Measurements from ENCODE around the gene MTNR1A.
"Not testable (repeated sequence)": the region's sequence is repeated elsewhere in the genome, so short reads cannot be mapped to it uniquely, and the experiment has no call there.

The MTNR1A gene

GRCh38 chr4:186560647-186561046 lies 5.3 kb upstream of the MTNR1A start:
- no peak for DNase-seq

GRCh38 chr4:186557486-186557885 lies 2.1 kb upstream of the MTNR1A start:
- no peak for DNase-seq

DNA sequence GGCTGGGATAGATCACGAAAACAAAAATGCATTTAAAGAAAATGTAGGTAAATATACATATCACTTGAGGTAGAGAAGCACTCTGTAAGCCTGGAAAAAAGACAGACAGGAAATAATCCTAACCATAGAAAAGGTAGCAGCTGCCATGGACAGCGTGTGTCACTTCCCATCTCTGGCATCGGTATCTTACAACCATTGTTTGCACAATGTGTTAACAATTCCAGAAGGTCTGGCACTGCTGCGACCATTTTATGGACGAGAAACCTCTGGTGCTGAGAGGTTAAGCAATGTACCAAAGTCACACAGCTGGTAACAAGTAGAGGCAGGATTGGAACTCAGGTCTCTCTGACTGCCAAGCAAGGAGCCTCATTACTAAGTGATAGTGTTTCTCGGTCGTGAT lies 1.7 kb upstream of the MTNR1A start:
- DNase-seq = no peak

GRCh38 chr4:186554539-186554913 lies 841 bp downstream of the MTNR1A start:
- peak; percentile 54 for DNase-seq

- no peak for DNase-seq
These were observed 1.6 kb downstream of the MTNR1A start for GRCh38 chr4:186553717-186554116.

DNA sequence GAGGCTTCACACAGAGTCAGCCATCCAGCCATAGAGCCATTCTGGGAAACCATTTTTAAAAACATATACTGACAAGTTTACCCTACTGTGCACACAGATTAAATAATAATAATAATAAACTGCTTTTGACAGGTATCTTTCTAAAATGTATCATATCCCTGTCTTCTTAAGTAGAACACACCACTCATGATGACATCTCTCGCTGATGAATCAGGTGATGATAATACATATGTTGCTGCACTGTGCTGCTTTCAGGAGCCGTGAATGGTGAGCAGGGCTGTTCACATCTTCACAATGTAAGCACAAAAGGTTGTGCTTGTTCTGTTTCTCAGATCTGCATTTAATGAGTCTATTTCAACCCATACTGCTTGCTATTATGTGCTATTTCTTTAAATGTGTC lies 3.5 kb downstream of the MTNR1A start:
- no peak for DNase-seq

DNA sequence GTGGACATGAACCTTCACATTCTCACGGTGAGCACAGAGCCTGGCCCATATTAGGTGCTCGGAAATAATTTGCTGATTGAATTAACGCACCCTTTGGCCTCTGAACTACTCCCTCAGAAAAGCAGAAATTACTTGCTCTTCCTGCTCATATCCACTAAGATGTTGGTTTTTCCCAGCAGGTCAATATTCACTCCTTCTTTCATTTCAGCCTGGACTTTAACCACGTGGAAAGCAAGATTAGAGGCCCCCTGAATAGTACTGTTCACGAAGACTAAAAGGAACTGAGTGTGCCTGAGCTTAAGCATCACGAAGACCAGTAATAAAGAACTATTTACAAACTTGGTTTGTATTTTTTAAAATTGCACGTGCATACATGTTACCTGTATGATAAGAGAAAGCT lies 9.9 kb downstream of the MTNR1A start:
- DNase-seq = no peak

DNA sequence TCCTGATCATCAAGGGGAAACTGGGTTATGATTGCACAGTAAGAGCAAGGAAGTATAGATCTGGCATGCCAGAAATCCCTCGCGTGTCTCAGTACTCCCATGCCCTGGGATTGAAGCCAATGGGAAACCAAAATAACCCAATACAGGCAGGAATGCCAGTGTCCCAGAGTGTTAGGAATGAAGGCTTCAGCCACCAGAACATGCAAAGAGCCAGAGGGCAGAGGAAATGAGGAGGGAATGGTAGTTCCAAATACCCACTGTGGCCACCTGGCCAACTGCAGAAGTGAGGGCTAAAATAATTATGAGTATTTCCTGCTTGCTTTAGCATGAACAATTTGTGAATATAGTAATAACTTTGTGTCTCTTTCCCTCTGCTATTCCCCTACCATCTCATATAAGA lies 12.2 kb downstream of the MTNR1A start:
- no peak for DNase-seq

DNA sequence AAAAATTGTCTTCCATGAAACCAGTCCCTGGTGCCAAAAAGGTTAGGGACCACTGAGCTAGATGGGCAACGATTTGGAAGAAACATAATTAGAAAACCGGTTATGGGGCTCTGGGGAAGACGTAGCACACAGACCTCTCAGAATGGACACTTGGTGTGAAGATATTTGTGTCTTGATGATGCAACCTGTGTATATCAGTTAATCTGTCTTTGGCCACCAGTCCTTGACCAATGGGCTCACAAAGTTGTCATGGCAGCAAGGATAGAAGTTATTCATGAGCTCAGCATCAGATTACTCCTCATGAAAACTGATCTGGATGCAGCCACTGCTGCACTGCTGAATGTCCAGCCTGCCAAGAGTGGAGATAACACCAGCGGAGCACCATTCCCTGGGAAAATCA lies 13.6 kb downstream of the MTNR1A start:
- DNase-seq = no peak

GRCh38 chr4:186537843-186538521 lies 17.4 kb downstream of the MTNR1A start:
- no peak for DNase-seq

DNA sequence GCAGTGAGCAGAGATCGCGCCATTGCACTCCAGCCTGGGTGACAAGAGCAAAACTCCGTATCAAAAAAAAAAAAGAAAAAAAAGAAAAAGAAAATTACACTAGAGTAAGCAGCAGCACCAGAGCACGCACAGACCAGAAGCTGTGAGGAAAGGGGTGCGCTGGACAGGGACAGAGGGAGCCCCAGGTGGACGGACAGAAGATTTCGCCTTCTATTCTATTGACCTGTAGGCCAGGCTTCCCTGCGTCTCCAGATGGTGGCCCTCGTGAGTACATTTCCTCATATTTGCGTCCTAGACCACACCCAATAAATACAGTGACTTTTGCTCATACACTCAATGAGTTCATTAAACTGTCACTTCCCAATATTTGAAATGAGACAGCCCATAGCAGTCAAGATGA lies 19.1 kb downstream of the MTNR1A start:
- DNase-seq = peak; percentile 33

DNA sequence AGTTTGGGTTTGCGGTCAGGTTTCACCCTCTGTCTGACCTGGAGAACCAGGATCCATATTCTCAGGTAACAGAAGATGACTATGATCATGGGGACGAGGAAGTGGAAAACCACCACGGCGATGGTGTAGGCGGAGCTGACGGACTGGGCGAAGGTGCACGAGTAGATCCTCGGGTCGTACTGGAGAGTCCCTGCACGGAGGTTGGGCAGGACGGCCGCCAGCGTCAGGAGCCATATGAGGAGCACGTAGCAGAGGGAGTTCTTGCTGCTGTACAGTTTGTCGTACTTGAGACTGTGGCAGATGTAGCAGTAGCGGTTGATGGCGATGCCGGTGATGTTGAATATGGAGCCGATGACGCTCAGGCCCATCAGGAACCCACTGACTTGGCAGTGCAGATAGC lies 21.3 kb downstream of the MTNR1A start:
- DNase-seq = no peak

GRCh38 chr4:186523927-186524326 lies 31.4 kb downstream of the MTNR1A start:
- DNase-seq = not testable (repeated sequence)

DNA sequence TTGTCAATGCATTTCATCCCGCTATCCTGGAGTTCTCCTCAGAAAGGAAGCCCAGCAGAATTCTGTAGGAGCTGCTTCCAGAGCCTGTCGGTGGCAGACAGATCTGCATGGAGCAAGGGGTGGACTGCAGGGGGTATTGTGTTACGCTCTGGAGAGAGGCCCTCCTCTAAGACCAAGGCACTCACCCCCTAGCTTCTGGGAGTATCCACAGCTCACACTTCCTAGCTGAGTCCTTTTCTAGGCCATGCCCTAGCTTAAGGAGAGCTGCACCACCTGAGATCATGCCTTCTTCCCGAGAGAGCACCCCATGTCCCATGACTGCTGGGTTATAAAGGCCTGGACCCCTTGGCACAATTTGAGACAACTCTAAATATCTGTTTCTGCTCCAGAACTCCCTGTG lies 39.1 kb downstream of the MTNR1A start:
- DNase-seq = no peak

GRCh38 chr4:186514271-186514950 lies 41.0 kb downstream of the MTNR1A start:
- DNase-seq = no peak

DNA sequence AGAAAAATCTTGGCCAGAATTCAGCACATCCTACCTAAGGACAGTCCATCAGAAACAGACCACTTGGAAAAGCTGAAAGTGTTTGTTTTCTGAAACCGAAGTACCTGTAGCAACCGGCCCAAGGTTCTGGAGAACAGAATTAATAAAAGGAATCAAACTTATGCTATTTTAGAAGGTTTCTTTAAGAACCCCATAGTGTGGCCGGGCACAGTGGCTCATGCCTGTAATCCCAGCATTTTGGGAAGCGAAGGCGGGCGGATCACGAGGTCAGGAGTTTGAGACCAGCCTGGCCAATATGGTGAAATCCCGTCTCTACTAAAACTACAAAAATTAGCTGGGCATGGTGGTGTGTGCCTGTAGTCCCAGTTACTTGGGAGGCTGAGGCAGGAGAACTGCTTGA lies 50.6 kb downstream of the MTNR1A start:
- DNase-seq = not testable (repeated sequence)

DNA sequence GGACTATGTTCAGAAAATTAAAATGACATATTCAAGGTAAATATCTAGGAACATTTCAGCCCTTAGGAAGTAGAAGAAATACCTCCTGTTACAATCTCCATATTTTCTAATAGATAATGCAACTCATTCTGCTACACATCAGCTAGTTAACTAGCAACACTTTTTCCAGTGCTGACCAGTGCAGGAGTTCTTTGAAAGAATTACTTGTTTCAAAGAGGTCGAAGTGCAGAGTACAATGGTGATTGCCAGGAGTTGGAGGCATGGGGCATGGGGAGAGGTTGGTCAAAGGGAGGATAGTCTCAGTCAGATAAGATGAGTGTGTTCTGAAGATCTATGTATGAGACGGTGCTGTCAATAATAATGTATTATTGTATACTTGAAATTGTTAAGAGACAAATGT lies 53.1 kb downstream of the MTNR1A start:
- DNase-seq = no peak

DNA sequence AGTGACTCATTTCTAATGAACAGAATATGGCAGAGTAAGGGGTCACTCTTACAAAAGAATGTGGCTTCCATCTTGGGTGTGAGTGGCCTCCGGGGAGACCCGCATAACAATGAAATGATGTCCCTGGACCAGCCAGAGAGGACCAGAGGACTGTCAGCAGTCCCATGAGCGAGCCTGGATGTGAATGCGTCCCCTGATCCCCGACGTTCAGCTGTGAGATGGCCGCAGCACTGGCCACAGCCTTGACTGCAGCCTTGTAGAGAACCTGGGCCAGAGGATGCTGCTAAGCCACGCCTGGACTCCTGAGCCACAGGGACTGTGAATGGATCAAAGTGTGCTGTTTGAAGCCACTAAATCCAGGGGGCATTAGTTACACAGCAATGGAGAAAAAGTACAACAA lies 53.8 kb downstream of the MTNR1A start:
- no peak for DNase-seq

- no peak for DNase-seq
These were observed 54.6 kb downstream of the MTNR1A start for GRCh38 chr4:186500721-186501304.

- no peak for DNase-seq
These were observed 55.9 kb downstream of the MTNR1A start for GRCh38 chr4:186499467-186499866.

DNA sequence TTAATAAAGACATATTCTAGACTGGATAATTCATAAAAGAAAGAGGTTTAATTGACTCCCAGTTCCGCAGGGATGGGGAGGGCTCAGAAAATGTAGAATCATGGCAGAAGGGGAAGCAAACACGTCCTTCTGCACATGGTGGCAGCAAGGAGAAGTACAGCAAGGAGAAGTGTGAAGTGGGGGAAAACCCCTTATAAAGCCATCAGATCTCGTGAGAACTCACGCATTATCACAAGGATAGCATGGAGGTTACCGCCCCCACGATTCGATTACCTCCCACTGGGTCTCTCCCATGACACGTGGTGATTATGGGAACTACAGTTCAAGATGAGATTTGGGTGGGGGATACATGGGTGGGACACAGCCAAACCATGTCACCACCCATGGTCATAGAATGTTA lies 58.3 kb downstream of the MTNR1A start:
- no peak for DNase-seq

DNA sequence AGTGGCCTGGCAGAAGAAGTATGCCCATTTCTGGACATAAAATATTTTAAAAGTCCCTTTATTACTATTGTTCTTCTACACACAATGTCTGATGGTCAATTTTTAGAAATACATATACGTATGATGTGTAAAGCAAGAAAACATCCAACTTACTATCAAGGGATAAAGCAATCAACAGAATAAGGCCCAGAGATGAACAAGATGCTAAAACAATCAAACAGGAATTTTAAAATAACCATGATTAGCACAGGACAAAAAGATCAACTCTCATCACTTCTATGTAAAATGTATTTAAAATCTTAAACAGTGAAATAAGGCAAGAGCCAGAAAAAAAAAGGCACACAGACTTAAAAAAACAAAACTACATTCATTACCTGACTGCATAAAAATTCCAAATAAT lies 60.9 kb downstream of the MTNR1A start:
- no peak for DNase-seq

GRCh38 chr4:186487726-186488125 lies 67.6 kb downstream of the MTNR1A start:
- DNase-seq = no peak

GRCh38 chr4:186486172-186486571 lies 69.2 kb downstream of the MTNR1A start:
- DNase-seq = no peak
